Measurements from ENCODE around the gene UBE2J2. TPM values are rescaled to one million over a fixed set of nuclear protein-coding genes. Genes with fewer than 3 reads are reported as not detected.

UBE2J2 gene
- total and polyA plus RNA-seq, 8 donors, result 14.0 to 252 (median 46.5) TPM

- peaks cover 0 to 37% (median 6%) of the 10 kb centered on the region in 3 donors for H3K27me3 ChIP-seq
- 81 to 93% (median 90%) methylated on average over 12 to 22 of the region's 22 CpGs for WGBS, 5 donors
- no peaks in the 10 kb centered on the region for H3K36me3 ChIP-seq
- TF ChIP-seq POLR2A (IDR thresholded peaks at IDR 0.05) (no peak), EP300 (IDR thresholded peaks at IDR 0.05) (no peak), POLR2AphosphoS5 (IDR thresholded peaks at IDR 0.05) (no peak)
- TF ChIP-seq, protein P1, sequence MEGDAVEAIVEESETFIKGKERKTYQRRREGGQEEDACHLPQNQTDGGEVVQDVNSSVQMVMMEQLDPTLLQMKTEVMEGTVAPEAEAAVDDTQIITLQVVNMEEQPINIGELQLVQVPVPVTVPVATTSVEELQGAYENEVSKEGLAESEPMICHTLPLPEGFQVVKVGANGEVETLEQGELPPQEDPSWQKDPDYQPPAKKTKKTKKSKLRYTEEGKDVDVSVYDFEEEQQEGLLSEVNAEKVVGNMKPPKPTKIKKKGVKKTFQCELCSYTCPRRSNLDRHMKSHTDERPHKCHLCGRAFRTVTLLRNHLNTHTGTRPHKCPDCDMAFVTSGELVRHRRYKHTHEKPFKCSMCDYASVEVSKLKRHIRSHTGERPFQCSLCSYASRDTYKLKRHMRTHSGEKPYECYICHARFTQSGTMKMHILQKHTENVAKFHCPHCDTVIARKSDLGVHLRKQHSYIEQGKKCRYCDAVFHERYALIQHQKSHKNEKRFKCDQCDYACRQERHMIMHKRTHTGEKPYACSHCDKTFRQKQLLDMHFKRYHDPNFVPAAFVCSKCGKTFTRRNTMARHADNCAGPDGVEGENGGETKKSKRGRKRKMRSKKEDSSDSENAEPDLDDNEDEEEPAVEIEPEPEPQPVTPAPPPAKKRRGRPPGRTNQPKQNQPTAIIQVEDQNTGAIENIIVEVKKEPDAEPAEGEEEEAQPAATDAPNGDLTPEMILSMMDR (IDR thresholded peaks at IDR 0.05), result no peak
- H3K27ac ChIP-seq, result no peak overlapping the region
- DNase-seq, result no peak
- intact Hi-C loops (cut with DNase I; ENCODE audit: low total_unique reads), result no loop called here
- no peaks in the 10 kb centered on the region for H3K9me3 ChIP-seq
- peaks cover 12 to 26% (median 18%) of the 10 kb centered on the region in 4 donors for H3K4me1 ChIP-seq
- H3K4me3 ChIP-seq, result no peak overlapping the region
Observed at GRCh38 chr1:1285102-1285571, 11.5 kb upstream of the UBE2J2 start.

DNA sequence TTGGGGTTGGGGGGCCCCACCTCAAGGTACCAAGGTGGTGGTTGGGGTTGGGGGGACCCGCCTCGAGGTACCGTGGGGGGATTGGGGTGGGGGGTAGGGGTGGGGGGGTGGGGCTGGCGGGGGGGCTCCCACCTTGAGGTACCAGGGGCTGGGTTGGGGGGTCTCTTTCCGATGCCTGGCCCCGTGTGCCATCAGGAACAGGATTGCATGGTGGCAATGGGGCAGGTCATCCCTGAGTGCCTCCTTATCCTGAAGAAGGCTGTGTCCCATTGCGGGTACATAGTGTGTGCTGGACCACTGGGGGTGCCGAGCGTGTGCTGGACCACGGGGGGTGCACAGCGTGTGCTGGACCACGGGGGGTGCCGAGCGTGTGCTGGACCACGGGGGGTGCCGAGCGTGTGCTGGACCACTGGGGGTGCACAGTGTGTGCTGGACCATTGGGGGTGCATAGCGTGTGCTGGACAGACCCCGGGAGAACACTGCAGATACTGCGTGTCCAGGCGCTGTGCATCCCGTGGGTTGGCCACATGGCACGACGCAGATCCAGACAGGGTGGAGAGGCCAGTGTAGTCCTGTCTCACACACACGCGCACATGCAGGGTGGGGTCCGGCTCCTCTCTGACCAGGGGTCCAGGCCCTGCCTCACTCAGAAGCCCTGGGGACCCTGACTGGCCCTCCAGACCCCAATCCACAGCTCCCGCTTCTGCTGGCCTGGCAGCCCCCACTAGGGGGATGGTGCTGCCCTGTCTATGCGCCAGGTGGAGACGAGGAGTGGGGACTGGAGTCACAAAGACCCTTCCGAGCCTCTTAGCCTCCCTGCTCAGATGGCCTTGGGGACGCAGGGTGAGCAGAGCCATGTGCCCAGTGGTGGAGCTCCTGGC, 10.8 kb upstream of the UBE2J2 start:
- TF ChIP-seq, protein P1 (IDR thresholded peaks at IDR 0.05), result no peak
- TF ChIP-seq EP300 (IDR thresholded peaks at IDR 0.05) (no peak), POLR2A (IDR thresholded peaks at IDR 0.05) (no peak), POLR2AphosphoS5 (IDR thresholded peaks at IDR 0.05) (no peak)
- H3K4me1 ChIP-seq, result peaks cover 12 to 25% (median 17%) of the 10 kb centered on the region in 4 donors
- DNase-seq, result no peak
- no peak overlapping the region for H3K27ac ChIP-seq
- peaks cover 0 to 37% (median 6%) of the 10 kb centered on the region in 3 donors for H3K27me3 ChIP-seq
- no peaks in the 10 kb centered on the region for H3K9me3 ChIP-seq
- WGBS, 5 donors, result 80 to 89% (median 87%) methylated on average over 13 to 32 of the region's 32 CpGs
- H3K4me3 ChIP-seq, result no peak overlapping the region
- H3K36me3 ChIP-seq, result no peaks in the 10 kb centered on the region
- intact Hi-C loops (cut with DNase I; ENCODE audit: low total_unique reads), result no loop called here

GRCh38 chr1:1283821-1284220, 10.2 kb upstream of the UBE2J2 start:
- no peak for TF ChIP-seq POLR2A (IDR thresholded peaks at IDR 0.05)
- Histone ChIP-seq H3K36me3 (no peaks in the 10 kb centered on the region), H3K4me3 (no peak overlapping the region), H3K4me1 (peaks cover 12 to 25% (median 17%) of the 10 kb centered on the region in 4 donors), H3K27ac (no peak overlapping the region), H3K27me3 (peaks cover 0 to 37% (median 6%) of the 10 kb centered on the region in 3 donors), H3K9me3 (no peaks in the 10 kb centered on the region)
- 6 to 26% (median 11%) methylated on average over 3 to 8 of the region's 9 CpGs for WGBS, 5 donors
- DNase-seq, result no peak
- intact Hi-C loops (cut with DNase I; ENCODE audit: low total_unique reads), result no loop called here

DNA sequence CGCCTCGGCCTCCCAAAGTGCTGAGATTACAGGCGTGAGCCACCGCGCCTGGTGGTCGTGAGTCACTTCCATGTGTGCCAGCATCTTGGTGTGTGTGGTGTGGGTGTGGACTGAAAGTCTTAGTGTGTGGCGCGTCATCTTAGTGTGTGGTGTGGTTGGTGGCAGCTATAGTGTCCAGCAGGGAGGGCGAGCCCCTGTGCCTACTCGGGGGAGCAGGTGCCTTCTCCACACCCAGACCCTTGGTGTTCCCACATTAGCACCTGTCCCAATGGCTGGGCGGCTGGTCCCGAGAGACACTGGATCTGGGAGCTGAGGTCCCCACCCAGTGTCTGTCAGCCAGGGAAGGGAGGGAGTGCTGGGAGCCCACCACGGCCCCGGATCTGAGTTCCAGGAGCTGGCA, 9.3 kb upstream of the UBE2J2 start:
- Histone ChIP-seq H3K27me3 (peaks cover 0 to 37% (median 6%) of the 10 kb centered on the region in 3 donors), H3K27ac (no peak overlapping the region), H3K9me3 (no peaks in the 10 kb centered on the region), H3K36me3 (no peaks in the 10 kb centered on the region), H3K4me3 (no peak overlapping the region), H3K4me1 (peaks cover 12 to 25% (median 17%) of the 10 kb centered on the region in 4 donors)
- intact Hi-C loops (cut with DNase I; ENCODE audit: low total_unique reads), result no loop called here
- no peak for DNase-seq
- no peak for TF ChIP-seq POLR2A (IDR thresholded peaks at IDR 0.05)
- 74 to 84% (median 78%) methylated on average over 9 to 14 of the region's 14 CpGs for WGBS, 5 donors

GRCh38 chr1:1281533-1282321, 8.1 kb upstream of the UBE2J2 start:
- TF ChIP-seq POLR2A (IDR thresholded peaks at IDR 0.05) (no peak), POLR2AphosphoS5 (IDR thresholded peaks at IDR 0.05) (peak in 1 of 3 donors; percentile 6), EP300 (IDR thresholded peaks at IDR 0.05) (no peak)
- TF ChIP-seq, protein P1 (IDR thresholded peaks at IDR 0.05), result no peak
- intact Hi-C loops (cut with DNase I; ENCODE audit: low total_unique reads), result no loop called here
- H3K27ac ChIP-seq, result peak overlapping the region; percentile 70 to 79 (median 77)

More at GRCh38 chr1:1281533-1282321, 8.1 kb upstream of the UBE2J2 start:
- Histone ChIP-seq H3K9me3 (no peaks in the 10 kb centered on the region), H3K36me3 (no peaks in the 10 kb centered on the region), H3K4me3 (no peak overlapping the region), H3K4me1 (peaks cover 12 to 25% (median 17%) of the 10 kb centered on the region in 4 donors), H3K27me3 (peaks cover 0 to 24% (median 0%) of the 10 kb centered on the region in 3 donors)
- 22 to 52% (median 32%) methylated on average over 7 to 26 of the region's 26 CpGs for WGBS, 5 donors
- DNase-seq, result peak; percentile 83 to 98

Measured in stomach (tissue), 9 donors.